Fibroblast of peridontal ligament (primary cell): ENCODE measurements around the gene ZNF266.

Experiments used
- DNase-seq: peaks from one replicate; pipeline ENCODE4 v3.0.0-alpha.2; 2010; ENCODE audit errors: extremely low read depth

ZNF266 gene

GRCh38 chr19:9435279-9436268 lies at the start of gene ZNF266:
ZNF266 (minus strand) TSS chr19:9435573; CDS start chr19:9420089, 15,484 bp downstream.
- DNase-seq, result peak; percentile 89

GRCh38 chr19:9485140-9485539 lies 49.8 kb upstream of the ZNF266 start:
- no peak for DNase-seq

- no peak for DNase-seq
Measured at GRCh38 chr19:9474975-9475374, 39.6 kb upstream of the ZNF266 start.

GRCh38 chr19:9467161-9467560 lies 31.8 kb upstream of the ZNF266 start:
- no peak for DNase-seq

GRCh38 chr19:9461938-9462337 lies 26.6 kb upstream of the ZNF266 start:
- no peak for DNase-seq

- no peak for DNase-seq
Measured at GRCh38 chr19:9456018-9456689, 20.8 kb upstream of the ZNF266 start.

GRCh38 chr19:9453953-9454352 lies 18.6 kb upstream of the ZNF266 start:
- no peak for DNase-seq

- DNase-seq, result no peak
Measured at GRCh38 chr19:9445037-9445436, 9.7 kb upstream of the ZNF266 start.

GRCh38 chr19:9436358-9436757 lies 985 bp upstream of the ZNF266 start:
- DNase-seq, result no peak

- DNase-seq, result peak; percentile 21
Measured at GRCh38 chr19:9431475-9431874, 3.9 kb downstream of the ZNF266 start.

- DNase-seq, result no peak
Measured at GRCh38 chr19:9430444-9430843, 4.9 kb downstream of the ZNF266 start.

GRCh38 chr19:9427941-9428340 lies 7.4 kb downstream of the ZNF266 start:
- no peak for DNase-seq

GRCh38 chr19:9413240-9413954 lies 22.0 kb downstream of the ZNF266 start:
- DNase-seq, result no peak

- DNase-seq, result no peak
Measured at GRCh38 chr19:9407827-9408226, 27.5 kb downstream of the ZNF266 start.

- DNase-seq, result peak; percentile 92
Measured at GRCh38 chr19:9406798-9407352, 28.5 kb downstream of the ZNF266 start.

- no peak for DNase-seq
Measured at GRCh38 chr19:9381361-9381785, 54.0 kb downstream of the ZNF266 start.

- no peak for DNase-seq
Measured at GRCh38 chr19:9370738-9371619, 64.4 kb downstream of the ZNF266 start.

GRCh38 chr19:9362905-9363304 lies 72.5 kb downstream of the ZNF266 start, which contains the start of gene ZNF177:
ZNF177 (plus strand) TSS chr19:9363013; CDS start chr19:9378312, 15,299 bp downstream.
- peak; percentile 5 for DNase-seq
